ENCODE measurements around the gene ALG9.

The ALG9 gene

DNA sequence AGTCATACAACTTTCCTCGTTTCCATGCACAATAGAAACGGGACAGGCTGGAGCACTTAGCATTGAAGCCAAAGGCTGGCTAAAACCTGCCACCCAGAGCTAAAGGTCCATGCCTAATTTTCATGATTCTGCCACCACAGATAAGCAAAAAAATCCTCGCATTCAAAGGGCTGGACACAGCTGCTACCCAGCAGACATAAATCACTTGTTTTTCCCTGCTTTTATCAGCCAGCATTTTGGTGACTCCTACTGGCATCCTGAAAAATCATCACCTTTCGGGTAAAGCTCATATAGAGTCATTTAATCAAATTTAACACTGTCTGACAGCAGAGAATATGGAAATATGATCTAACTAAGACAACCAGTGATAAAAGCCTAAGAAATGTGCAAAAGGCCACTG lies 37.9 kb downstream of the ALG9 start:
- no peak for DNase-seq

DNA sequence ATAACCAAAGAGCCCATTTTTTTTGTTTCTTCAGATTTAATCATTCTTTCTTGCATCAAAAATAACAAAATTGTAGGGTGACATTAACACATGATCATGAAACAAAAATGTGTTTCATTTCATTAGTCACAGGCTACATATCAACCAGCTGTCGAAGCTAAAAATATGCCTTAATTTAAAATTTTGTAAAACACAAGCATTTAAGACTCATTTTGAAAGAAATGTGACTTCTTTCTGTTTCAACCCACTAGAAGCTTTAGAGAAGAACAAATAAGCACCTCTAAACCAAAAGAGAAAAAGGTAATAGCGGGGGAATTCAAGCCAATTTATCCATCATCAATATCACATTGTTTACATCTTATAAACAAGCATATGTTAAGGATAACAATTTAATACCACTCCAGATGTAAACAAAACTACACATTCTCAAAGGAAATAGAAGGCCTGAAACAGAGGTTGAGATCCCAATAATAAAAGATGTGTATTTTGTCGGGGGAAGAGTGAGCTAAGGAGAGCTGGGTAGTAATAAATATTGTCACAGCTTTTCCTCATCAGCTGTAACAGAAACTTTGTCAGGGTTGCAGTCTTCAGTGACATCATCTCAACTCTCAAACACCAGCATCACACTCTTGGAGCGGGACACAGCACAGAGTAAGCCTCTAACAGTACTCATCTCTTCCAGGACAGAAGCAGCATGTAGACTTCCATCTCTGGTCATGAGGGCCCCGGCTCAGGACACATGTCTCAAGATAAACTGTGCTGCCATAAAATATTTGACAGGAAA lies 42.0 kb downstream of the ALG9 start:
- DNase-seq = no peak

- DNase-seq = no peak
Measured at GRCh38 chr11:111826322-111826950, 44.9 kb downstream of the ALG9 start.

- DNase-seq = no peak
Measured at GRCh38 chr11:111823629-111824028, 47.8 kb downstream of the ALG9 start.

DNA sequence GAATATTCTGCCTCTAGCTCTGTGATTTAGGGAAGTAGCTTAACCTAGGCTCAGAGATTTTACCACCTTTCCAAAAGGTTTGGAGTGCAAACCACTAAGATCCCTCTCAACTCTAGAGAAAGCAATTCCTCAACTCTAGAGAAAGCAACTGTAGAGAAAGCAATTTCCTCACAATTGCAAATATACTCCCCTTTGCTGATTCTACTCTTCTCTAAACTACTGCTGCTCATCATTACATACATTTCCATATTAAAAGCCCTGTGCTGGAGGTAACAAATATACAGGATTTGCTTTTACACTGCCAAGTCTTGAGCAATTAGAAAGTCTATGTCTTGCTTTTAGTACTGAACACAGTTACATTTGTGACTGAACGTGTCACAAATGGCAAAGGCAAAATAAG lies 48.2 kb downstream of the ALG9 start:
- no peak for DNase-seq

GRCh38 chr11:111819829-111820237 lies 51.5 kb downstream of the ALG9 start:
- DNase-seq = no peak

DNA sequence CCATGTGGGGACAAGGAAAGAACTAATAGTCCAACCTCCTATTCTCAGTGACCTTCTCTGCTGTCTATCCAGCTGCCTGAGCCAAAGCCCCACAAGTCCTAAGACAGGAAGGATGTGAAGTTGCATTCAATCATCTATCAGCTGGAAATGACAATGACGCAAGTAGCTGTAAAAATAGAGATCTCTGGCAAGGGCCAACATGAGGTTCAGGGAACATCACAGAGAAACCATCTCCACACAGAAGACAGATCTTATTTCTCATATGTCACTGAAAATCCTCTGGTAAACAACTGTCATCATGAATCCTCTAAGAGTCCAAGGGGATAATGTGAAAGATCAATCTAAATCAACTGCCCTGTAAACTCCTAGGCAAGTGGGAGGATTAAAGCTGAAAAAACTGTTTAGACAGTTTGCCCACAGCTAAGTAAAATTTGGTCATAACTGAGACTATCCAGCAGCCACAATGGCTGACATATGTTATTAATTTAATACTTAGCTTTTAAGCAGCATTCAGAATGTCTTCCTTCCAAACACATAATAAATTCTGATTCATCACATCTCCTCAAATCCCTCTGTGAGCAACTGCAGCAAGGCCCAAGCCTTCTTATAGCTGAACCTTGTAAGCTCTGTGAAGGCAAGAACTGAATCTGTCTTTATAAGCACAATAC lies 52.1 kb downstream of the ALG9 start:
- DNase-seq = no peak

DNA sequence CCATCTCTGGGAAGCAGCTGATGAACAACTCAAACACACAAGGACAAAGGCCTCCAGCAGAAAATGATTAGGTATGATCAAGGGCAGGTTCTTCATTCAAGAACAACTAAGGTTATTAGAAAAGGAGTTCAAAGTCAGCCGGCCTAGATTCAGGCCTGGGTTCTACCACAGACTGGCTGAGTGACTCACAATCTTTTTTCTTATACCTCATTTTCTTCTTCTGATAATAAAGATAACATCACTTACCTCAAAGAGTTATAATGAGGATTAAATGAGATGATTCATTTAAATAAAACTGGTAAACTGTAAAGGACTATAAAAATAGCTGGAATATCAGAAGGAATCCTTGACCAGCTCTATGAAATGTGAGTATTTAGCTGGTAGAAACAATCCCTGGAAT lies 55.9 kb downstream of the ALG9 start:
- no peak for DNase-seq

DNA sequence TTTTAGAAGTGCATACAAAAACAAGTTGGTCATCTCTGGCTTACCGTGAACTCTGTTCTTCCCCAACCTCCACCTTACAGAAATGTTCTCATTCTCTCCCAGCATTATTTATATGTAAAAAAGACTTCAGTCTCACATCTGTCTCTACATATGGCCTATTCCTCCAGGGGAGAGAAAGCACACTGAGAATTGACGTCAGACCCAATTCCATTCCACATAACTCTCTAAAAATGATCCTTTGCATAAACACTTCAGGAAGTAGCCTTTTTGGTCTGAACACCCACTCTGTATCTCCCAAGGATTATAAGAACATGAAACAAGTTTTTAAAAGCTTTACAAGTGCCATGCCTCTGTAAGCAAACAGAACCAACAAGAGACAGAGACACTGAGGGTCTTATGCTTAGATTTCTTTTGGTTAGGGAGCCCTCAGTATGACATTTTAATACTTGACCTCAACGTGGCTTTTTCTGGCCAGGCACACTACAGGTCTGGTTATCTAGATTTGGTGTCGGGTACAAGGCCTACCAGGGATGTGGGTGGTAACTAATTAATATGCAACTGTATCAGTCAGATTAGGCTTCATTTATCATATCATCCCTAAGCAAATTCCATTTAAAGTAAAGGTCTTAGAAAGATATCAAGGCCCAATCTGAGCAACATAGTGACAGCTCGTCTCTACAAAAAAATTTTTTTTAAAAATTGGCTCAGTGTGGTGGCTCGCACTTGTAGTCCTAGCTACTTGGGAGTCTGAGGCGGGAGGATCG lies 56.6 kb downstream of the ALG9 start:
- DNase-seq = no peak

DNA sequence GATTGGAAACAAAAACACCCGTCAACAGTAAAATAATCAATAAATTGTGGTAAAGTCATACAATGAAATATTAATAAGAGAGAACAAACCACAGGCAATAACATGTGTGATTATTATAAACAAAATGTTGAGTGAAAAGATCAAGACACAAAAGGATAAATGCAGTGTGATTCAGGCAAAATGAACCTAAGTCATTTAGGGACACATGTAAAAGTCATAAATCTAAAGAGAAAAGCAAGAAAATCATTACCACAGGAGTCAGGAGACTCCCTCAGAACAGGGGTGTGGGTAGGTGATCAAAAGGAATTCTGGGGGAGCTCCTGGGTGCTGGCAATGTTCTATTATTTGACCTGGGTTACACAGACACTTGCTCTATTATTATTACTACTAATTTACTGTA lies 57.3 kb downstream of the ALG9 start:
- no peak for DNase-seq

DNA sequence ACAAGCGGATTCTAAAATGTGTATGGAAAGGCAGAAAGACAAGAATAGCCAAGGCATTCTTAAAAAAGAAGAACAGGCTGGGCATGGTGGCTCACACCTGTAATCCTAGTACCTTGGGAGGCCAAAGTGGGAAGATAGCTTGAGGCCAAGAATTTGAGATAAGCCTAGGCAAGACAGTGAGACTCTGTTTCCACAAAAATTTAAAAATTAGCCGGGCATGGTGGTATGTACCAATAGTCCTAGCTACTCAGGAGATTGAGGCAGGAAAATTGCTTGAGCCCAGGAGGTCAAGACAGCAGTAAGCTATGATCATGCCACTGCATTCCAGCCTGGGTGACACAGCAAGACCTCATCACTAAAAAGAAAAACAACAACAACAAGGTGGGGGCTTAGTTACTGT lies 59.2 kb downstream of the ALG9 start:
- no peak for DNase-seq

GRCh38 chr11:111811445-111811844 lies 59.9 kb downstream of the ALG9 start:
- DNase-seq = no peak

DNA sequence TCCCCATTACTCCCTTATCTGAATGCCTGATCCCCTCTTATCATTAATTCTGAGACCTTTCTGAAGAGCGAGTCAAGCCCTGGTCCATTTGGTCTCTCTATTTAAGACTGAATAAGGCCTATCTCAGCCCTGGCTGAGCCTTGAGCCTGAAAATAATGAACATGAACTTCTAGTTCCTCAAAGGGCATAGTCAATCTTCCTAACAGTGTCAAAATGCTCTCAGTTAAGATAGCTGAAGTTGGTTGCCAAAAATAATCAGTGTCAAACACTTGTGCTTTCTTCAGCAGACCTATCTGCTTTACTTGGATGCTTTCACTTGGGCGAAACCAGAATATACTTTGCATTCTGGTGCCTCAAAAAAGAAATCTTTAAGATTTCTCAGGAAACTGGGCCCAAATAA lies 62.5 kb downstream of the ALG9 start:
- DNase-seq = no peak

GRCh38 chr11:111808063-111808588 lies 63.3 kb downstream of the ALG9 start:
- DNase-seq = no peak

GRCh38 chr11:111807076-111807475 lies 64.3 kb downstream of the ALG9 start:
- no peak for DNase-seq

GRCh38 chr11:111801135-111801534 lies 70.2 kb downstream of the ALG9 start:
- no peak for DNase-seq

- DNase-seq = no peak
Measured at GRCh38 chr11:111798279-111798678, 73.1 kb downstream of the ALG9 start.

DNA sequence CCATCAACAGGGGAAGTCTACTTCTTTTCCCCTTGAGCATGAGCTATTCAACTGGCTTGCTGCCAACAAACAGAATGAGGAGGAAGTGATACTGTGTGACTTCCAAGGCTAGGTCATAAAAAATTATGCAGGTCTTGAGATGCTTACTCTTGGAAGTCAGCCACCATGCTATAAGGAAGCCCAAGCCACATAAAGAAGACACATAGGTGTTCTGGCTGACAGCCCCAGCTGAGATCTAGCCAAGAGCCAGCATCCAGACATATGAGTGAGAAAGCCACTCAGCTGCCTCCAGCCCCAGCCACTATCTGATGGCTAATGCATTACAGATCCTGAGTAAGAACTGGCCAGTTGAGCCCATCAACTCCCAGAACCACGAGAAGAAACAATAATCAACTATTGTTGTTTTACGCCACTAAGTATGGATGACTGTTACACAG lies 74.2 kb downstream of the ALG9 start:
- DNase-seq = no peak

- no peak for DNase-seq
Measured at GRCh38 chr11:111796696-111797095, 74.7 kb downstream of the ALG9 start.

- no peak for DNase-seq
Measured at GRCh38 chr11:111795334-111795985, 75.9 kb downstream of the ALG9 start.

DNA sequence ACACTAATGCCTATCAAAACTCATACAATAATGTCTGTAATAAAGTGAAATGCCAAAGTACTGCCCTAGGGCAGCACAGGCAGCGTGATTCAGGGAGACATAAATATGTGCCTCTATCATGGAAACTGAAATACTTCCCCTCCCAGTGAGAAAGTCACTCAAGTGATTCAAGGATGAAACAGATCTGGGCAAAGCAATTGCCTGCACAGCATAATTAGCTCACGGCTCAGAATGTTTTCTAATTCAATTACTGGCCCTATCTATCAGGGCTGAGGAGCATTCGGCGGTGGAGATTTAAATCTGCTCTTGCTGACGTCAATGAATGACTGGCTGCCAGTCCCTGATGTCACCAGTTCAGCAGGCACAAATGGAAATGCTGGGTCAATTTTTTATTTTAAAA lies 77.5 kb downstream of the ALG9 start:
- no peak for DNase-seq

- no peak for DNase-seq
Measured at GRCh38 chr11:111792955-111793500, 78.4 kb downstream of the ALG9 start.

All from CD4-positive, alpha-beta T cell treated with Interleukin-10 for 1 hour (primary cell).